A204.1 (cell line): ENCODE measurements around the gene KIF12.

Experiments
- FAIRE-seq: peaks from 2 replicates; lab custom pipeline; 2012; peaks lifted over from hg19 to GRCh38; lab: Jason Lieb, UNC

The KIF12 gene

GRCh38 chr9:114061830-114062474 is 37.1 kb downstream of the KIF12 start:
- no peak for FAIRE-seq

- no peak for FAIRE-seq
These were observed 37.8 kb downstream of the KIF12 start for GRCh38 chr9:114061292-114061691.

- FAIRE-seq = no peak
These were observed 38.4 kb downstream of the KIF12 start for GRCh38 chr9:114060711-114061110.

- no peak for FAIRE-seq
These were observed 39.0 kb downstream of the KIF12 start for GRCh38 chr9:114060070-114060469.

- FAIRE-seq = no peak
These were observed 39.9 kb downstream of the KIF12 start for GRCh38 chr9:114059047-114059803.

GRCh38 chr9:114058688-114059046 is 40.4 kb downstream of the KIF12 start:
- FAIRE-seq = no peak

- no peak for FAIRE-seq
These were observed 41.8 kb downstream of the KIF12 start for GRCh38 chr9:114057161-114057885.

- no peak for FAIRE-seq
These were observed 42.6 kb downstream of the KIF12 start for GRCh38 chr9:114056527-114056926.

GRCh38 chr9:114055894-114056293 is 43.2 kb downstream of the KIF12 start:
- no peak for FAIRE-seq

GRCh38 chr9:114055061-114055460 is 44.0 kb downstream of the KIF12 start:
- no peak for FAIRE-seq

GRCh38 chr9:114054191-114054690 is 44.9 kb downstream of the KIF12 start:
- no peak for FAIRE-seq

- no peak for FAIRE-seq
These were observed 45.7 kb downstream of the KIF12 start for GRCh38 chr9:114053246-114054005.

- FAIRE-seq = no peak
These were observed 47.4 kb downstream of the KIF12 start for GRCh38 chr9:114051706-114052105.

GRCh38 chr9:114051281-114051680 is 47.8 kb downstream of the KIF12 start:
- FAIRE-seq = no peak

GRCh38 chr9:114050646-114051045 is 48.4 kb downstream of the KIF12 start:
- FAIRE-seq = no peak

- FAIRE-seq = no peak
These were observed 48.9 kb downstream of the KIF12 start for GRCh38 chr9:114050226-114050568.

GRCh38 chr9:114049441-114050225 is 49.5 kb downstream of the KIF12 start:
- no peak for FAIRE-seq

GRCh38 chr9:114048533-114049415 is 50.3 kb downstream of the KIF12 start:
- no peak for FAIRE-seq

GRCh38 chr9:114047717-114048116 is 51.4 kb downstream of the KIF12 start:
- no peak for FAIRE-seq

GRCh38 chr9:114046875-114047274 is 52.2 kb downstream of the KIF12 start:
- no peak for FAIRE-seq
